Fibroblast of skin of back (primary cell): ENCODE data around the gene ERMP1.
"Not testable (repeated sequence)": the region's sequence is repeated elsewhere in the genome, so short reads cannot be mapped to it uniquely, and the experiment has no call there.

ENCODE experiments used
- DNase-seq: peaks from one replicate; pipeline ENCODE4 v3.0.0-alpha.2; 2013

Gene ERMP1

DNA sequence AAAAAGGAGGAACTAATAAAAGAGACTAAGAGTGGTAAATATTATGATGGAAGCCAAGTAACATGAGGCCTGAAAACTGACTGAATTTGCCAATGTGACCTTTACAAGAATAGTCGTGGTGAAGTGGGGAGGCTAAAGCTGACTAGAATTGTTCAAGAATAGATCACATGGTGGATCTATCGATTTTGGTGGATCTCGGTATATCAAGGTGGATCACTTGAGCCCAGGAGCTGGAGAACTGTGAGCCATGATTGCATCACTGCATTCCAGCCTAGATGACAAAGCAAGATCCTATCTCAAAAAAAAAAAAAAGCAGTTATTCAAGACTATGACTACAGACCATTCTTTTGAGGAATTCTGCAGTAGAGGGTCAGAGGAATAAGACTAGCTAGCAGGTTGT, 15.1 kb downstream of the ERMP1 start:
- peak; percentile 63 for DNase-seq

DNA sequence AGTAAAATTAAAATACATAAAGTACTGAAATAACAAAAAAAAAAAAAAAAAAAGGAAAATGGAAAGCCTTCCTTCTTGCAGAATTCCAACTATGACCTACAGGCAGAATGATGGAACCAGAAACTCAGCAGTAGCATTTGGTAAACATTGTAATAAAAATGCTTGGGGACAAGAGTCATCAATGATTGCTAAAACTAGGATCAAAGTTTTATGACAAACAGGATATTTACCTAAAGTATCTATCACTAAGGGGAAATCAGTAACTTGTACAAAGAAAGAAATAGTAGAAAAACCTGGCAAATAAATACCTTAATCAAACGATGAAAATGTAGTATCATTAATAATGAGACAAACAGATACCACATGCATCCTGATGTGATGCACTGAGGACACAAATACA, 17.5 kb downstream of the ERMP1 start:
- no peak for DNase-seq

DNA sequence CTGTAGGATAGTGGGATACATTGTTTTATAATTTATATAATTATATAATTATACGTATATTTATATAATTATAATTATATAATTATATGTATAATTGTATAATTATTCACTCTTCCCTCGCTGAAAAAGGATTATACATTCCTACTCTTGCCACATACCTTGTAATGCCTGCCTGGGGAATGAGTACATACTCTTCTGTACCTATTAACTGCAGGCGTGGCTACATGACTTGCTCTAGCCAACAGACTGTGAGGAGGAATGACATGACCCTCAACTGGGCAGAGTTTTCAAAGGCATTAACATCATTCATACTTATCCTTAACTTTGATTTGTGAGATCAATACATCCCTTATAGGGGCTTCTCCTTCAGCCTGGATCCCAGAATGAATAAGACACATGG, 19.1 kb downstream of the ERMP1 start:
- no peak for DNase-seq

DNA sequence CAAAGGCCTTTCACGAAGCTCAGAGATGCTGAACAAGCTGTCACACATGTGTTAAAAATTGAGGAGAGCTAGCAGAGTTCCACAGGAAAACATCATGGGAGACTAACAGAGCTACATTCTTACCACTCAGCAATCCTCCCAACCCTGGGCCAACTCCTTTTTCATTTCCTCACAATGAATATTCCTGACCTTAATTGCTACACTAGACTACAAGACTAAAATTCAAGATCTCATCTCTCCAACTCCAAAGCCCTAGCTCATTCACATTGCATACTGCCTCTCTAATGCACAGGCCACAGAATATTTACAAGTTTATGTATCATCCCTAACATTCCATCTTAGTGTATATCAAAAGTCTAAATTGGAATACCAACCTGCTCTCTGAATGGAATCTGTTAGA, 21.2 kb downstream of the ERMP1 start:
- no peak for DNase-seq

DNA sequence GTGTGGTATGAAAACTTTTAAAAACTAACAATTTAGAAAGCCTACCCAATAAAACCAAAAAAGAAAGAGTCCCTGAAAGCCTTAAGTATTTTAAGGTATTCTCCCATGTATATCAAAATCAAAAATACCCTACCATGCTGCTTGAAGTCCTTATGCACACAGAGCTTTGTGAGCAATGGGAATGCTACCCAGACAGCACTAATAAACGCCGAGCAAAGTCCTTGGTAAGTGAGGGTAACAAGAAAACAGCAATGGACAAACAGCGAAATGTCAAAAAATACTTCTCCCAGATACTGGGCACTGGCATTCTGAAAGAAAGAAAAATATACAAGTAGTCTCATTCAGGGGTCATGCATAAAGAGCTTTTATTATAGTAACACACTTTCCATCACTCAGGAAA, 27.4 kb downstream of the ERMP1 start:
- no peak for DNase-seq

DNA sequence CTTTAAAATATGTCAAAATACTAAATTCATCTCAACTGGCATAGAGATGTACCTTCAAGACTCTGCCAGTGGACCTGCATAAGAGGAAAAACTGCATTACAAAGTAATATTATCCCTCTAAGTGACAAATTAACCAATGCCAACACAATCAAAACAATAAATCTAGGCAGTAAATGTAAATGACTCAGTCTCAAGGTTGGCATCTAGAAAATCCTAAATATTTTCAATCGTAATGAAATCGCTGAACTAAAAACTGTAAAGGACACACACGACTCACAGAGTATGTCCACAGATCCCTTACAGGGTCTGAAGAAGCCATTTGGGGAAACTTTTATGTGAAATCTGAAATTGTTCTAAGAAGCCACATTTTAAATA, 31.2 kb downstream of the ERMP1 start:
- DNase-seq = peak; percentile 33

DNA sequence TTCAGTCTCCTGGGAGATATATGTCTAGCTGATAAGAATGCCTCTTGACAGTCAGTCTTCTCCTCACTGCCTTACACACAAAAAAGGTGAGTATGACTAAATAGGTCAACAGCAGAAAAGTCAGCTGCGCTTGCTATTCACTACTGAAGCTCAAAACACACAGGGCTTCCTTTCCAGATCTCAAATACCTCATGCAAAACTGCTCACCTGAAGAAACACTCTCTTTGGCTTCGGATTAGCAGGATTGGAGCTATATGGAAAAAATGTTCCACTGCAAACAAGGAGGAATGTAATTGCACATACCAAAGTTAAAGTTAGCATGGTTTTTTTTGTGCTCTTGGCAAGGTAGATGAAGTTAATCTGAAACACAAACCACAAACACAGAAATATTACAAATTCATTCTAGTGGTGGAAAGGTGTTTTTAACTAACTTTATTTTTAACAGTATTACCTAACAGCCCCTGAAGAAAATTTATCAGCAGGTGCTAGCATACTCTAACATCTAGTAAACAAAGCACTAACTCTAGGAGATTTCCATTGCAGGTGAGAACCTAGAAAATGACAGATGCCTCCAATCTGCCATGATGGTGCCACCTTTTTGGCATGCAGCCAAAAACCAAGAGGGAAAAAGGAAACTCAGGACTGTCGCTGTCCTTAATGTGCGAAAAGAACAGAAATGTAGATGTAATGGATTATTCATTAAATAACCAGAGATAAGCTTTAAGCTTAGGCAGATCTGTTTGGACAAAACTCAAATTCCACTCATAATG, 31.8 kb downstream of the ERMP1 start:
- no peak for DNase-seq

DNA sequence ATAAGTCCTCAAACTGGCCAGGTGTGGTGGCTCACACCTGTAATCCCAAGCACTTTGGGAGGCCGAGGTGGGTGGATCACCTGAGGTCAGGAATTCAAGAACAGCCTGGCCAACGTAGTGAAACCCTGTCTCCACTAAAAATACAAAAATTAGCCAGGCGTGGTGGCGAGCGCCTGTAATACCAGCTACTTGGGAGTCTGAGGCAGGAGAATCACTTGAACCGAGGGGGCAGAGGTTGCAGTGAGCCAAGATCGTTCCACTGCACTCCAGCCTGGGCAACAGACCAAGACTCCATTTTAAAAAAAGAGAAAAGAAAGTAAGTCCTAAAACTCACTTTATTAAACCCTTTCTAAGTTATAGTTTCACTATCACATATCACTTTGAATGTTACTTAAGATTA, 32.5 kb downstream of the ERMP1 start:
- DNase-seq = not testable (repeated sequence)

DNA sequence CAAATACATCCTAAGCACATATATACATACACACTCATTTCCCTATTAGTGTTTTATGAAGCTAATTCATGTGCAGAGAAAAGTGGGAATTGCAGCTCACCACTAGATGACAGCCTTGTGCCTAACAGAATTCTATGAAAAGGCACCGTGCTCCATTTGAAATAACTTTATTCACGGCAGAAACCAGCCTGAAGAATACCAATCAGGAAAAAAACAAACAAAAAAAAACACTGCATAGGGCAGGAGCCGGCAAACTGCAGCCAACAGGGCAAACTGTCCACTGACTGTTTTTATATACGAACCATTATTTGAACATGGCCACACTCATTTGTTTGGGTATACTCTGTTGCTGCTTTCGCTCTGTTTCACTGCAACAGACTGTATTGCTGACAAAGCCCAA, 33.6 kb downstream of the ERMP1 start:
- peak; percentile 34 for DNase-seq

DNA sequence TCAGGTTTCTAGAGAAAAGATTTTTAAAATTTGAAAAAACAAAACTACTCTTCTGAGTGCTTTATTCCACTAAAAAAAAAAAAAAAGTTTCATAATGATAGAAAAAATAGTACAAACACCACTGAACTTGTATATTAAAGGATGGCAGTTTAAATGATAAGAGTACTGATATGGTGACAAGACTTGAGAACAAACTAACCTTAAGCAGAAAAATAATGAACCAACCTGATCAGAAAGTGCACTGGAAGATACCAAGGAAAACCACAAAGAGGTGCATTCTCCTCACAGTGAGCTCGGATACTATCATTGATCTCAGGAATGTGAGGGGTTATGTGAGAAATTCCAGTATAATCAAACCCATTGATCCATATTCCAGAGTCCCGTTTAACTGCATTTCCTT, 34.3 kb downstream of the ERMP1 start:
- DNase-seq = no peak

DNA sequence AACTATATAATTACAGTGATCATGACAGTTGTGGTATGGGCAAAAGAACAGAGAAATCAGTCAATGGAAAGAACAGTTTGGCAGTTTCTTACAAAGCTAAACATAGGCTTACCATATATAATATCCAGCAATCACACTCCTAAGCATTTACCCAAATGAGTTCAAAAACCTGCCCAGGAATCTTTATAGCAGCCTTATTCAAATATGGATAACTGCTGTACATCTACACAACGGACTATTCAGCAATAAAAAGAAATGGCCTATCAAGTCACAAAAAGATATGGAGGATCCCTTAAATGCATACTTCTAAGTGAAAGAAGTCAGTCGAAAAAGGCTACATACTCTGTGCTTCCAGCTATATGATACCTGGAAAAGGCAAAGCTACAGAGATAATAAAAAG, 36.6 kb downstream of the ERMP1 start:
- no peak for DNase-seq

DNA sequence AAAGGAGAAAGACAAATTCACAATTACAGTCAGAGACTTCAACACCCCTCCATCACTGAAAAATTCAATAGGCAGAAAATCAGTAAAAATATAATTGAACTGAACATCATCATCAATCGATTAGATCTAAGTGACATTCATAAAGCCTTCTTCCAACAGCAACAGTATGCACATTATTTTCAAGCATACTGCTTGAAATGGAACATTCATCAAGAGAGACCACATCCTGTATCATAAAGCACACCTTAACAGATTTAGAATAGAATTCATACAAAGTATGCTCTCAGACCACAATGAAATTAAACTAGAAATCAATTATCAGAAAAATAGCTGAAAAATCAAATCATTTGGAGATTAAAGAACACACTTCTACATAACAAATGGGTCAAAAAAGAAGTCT, 39.1 kb downstream of the ERMP1 start:
- DNase-seq = no peak

DNA sequence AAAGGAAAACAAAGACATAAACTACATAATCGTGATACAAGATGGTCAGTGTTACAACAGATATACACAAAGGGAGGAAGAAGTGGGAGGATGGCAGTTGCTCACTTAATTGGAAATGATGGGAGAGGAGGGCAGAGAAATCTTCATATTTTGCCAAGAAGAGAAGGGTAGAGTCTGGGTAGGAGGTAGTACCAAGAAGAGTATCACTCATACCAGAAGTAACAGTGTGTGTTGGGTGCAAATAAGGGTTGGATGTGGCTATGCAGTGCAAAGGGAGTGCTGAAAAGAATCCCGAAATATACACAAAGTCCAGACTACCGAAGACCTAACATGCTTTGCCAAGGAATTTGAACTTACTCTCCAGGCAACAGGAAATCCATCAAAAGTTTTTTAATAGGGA, 41.0 kb downstream of the ERMP1 start:
- DNase-seq = no peak

DNA sequence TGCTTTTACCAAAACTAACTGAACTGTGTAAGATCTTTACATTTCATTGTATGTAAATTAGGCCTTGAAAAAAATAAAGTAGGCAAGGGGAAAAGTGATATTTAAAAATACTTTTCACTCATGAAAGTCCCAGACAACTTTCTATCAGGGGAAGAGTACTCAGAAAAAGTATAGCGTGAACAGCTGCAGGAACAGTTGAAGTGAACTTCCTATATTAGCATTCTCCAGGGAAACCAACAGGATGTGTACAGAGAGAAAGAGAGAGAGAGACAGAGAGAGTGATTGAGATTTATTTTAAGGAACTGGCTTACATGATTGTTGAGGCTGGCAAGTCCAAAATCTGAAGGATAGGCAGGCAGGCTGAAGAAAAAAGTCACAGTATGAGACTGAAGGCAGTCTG, 42.0 kb downstream of the ERMP1 start:
- DNase-seq = no peak

DNA sequence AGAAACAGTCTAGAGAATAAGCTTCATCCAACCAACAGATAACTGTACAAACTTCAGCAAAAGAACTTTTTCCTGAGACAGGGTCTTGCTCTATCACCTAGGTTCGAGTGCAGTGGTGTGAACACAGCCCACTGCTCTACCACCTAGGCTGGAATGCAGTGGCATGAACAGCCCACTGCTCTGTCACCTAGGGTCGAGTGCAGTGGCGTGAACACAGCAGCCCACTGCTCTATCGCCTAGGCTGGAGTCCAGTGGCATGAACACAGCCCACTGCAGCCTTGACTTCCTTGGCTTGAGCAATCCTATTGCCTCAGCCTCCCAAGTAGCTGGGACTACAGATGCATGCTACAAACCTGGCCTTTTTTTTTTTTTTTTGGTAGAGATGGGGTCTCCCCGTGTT, 43.4 kb downstream of the ERMP1 start:
- DNase-seq = no peak

DNA sequence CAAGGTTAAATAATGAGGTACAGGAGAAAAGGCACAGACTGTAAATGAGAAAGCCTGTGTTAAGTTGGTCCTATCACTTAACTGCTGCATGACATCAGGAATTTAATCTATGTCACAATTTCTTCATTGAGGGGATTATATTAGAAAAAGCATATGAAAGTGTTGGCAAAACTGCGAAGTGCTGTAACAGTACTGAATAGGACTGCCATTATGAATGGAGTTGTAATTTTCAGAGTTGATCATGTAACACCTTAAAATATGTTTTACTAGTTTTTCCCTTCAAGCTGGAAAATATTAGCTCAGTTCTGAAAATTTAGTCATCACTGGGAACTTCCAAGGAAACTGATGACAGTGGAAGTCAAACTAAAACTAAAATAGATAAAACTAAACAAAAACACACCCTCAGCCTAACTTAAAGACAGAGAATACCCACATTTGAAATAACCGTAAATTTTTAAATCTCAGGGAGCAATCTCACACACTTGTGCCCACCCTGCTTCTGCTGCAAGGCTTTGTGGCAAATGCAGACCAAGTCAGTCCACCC, 45.1 kb downstream of the ERMP1 start:
- no peak for DNase-seq

DNA sequence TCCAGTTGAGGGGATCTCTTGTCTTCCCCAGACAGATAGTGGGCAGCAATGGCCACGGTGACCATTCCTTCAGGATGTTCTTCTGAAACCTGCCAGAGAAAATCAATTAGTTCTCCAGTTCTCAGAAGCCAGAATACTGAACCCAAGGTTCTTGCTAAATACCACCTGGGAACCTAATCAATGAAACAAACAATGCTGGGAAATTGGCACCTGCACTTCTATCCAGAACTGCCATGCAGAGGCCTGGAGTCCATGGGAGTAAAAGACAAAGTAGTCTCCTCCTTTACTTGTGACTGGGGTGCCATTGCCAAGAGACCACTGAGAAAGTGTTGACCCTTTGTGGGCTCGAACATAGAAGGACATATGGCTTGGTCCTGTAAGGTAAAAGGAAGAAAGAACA, 45.7 kb downstream of the ERMP1 start:
- no peak for DNase-seq

DNA sequence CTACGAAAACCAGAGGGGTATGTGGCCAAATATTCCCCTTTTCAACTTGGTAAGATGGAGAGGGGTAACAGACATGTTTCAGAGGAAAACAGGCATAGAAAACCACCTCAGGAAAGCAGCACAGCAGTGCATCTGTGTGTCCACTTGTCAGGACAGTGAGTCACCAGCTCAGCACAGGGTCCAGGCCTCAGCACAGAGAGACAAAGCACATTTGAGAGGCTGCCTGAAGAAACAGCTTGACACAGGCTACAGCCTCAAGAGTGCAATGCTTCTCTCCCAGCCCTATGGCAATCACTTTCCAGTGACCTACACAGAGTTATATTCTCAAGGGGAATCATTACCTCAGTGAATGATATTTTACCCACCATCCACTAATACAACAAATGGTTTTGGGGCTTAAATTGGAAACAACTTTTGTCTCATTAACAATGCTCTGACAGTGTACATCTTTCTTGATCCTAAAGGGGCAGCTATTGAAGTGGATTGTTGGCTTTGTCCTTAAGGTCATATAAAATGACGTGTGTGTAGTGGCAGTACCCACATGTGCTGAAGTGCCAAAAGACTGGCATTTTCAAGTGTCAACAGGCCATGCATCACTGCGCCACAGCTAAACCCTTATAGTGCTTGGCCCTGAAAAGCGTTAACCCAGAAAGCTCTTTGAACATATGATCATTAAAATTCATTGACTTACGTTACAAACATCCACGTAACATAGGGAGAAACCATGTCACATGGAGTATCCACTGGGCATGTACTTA, 46.4 kb downstream of the ERMP1 start:
- peak; percentile 16 for DNase-seq

DNA sequence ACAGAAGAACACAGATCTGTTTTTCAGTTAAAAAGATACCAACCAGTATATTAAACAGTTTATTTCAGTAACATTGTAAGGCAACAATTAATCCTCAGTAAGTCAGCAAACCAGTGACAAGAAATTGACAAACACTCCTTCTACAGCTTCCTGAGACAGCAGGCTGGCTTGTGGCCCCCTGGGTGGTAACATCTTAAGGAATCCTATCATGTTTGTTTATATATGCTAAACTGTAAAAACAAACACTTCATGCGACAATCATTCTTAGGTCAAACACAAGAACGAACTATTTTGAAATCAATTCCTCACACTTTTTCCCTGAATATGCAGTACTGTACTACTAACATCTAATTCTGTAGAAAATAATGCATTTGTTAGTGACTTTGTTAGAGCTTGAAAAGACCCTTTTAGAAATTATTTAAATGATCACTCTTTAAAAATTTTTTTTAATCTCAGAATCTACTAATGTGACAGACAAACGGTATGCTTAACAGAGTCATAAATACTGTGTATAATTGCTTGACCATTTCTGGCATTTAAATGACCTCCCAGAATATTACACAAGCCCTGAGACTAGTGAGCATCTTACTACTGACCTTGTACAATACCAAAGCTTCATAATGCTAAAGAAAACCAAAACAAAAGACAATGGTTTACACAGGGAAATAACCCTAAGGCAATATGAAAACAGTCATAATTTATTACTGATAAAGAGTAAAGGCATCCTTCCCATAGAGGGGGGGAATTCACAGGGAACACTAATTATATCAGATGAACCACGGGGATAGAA, 48.2 kb downstream of the ERMP1 start:
- DNase-seq = no peak

DNA sequence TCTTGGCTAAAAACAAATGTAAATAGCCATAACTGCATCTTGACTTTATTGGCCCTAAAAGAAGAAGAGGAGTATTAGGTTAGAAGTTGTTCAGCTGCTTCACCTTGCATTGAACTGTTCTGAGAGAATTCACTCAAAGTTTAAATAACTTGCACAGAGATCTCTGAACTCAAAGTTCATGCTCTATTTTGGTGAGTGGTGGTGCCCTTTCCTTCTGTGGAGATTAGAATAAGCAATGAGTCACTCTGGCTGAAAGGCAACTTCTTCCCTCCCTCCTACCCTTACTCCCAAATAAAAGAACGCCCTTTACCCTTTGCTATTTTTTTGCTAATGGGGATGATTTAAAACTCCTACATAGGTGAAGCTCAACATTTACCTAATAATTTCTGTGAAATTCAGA, 48.9 kb downstream of the ERMP1 start:
- DNase-seq = peak; percentile 9

DNA sequence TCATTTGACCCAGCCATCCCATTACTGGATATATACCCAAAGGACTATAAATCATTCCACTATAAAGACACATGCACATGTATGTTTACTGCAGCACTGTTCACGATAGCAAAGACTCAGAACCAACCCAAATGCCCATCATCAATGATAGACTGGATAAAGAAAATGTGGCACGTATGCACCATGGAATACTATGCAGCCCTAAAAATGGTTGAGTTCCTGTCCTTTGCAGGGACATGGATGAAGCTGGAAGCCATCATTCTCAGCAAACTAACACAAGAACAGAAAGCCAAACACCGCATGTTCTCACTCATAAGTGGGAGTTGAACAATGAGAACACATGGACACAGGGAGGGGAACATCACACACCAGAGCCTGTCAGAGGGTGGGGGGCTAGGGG, 49.5 kb downstream of the ERMP1 start:
- not testable (repeated sequence) for DNase-seq

DNA sequence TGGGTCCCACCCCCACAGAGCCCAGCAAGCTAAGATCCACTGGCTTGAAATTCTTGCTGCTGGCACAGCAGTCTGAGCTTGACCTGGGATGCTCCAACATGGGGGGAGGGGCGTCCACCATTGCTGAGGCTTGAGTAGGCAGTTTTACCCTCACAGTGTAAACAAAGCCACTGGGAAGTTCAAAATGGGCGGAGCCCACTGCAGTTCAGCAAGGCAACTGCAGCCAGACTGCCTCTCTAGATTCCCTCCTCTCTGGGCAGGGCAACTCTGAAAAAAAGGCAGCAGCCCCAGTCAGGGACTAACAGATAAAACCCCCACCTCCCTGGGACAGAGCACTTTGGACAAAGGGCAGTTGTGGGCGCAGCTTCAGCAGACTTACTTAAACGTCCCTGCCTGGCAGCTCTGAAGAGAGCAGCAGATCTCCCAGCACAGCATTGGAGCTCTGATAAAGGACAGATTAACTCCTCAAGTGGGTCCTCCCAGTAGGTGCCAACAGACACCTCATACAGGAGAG, 53.2 kb downstream of the ERMP1 start:
- DNase-seq = not testable (repeated sequence)

DNA sequence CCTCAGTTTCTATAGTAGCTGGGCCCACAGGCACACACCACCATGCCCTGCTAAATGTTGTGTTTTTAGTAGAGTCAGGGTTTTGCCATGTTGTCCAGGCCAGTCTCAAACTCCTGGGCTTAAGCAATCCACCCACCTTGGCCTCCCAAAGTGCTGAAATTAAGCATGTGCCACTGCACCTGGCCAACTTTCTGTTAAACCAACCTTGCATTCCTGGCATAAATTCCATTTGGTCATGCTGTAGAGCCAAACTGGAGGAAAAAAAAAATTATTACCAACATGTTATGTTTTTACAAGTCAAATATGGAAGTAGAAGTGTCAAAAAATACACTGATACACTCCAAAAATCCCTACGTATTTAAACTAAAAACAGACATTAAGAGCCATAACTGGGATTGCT, 54.1 kb downstream of the ERMP1 start:
- no peak for DNase-seq
